Measurements from ENCODE around the gene CRLF1. TPM values are rescaled to one million over a fixed set of nuclear protein-coding genes. Genes with fewer than 3 reads are reported as not detected.
"Not testable (repeated sequence)": the region's sequence is repeated elsewhere in the genome, so short reads cannot be mapped to it uniquely, and the experiment has no call there.

Gene CRLF1
- polyA plus RNA-seq, 1 experiment: 2.6 TPM

DNA sequence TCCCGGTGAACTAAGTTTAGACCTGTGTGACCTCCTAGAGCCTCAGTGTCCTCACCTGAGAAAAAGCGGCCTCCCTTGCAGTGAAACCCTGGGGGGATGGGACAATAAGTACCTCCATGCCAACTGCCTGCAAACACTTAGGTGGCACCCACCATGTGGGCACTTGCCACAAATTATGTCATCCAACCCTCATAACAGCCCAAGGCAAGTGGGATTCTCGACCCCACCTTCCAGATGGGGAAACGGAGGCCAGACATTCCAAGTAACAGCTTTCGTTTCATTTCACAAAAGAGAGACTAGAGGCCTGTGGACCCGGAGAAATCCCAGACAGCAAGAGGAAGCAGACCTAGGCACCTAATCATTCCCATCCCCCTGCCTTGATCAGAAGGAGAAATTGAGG is 11.1 kb downstream of the CRLF1 start:
- Histone ChIP-seq H3K9me3 (ENCODE audit: control insufficient read depth, insufficient read depth, low read length) (peaks cover 3% of the 10 kb centered on the region; the same call in 1 of the 2 replicates), H3K4me3 (ENCODE audit: low read depth, low read length) (no peak overlapping the region), H3K27me3 (ENCODE audit: control insufficient read depth, insufficient read depth, low read length) (peaks cover 4% of the 10 kb centered on the region), H3K27ac (ENCODE audit: low read depth, low read length) (no peak overlapping the region)
- ChIA-PET POLR2A (no interaction called here), CTCF (interaction anchor here (0.7 to 1.5 kb wide), 3 partner anchors 81 to 252 kb away, joined by 3 to 4 read pairs (median 4); no protein-coding TSS in a partner anchor)
- TF ChIP-seq CTCF (IDR thresholded peaks at IDR 0.05; ENCODE audit: low read depth, low read length): no peak
- no peak for DNase-seq (ENCODE audit: low read depth, low spot score)

GRCh38 chr19:18594824-18595373 is 11.7 kb downstream of the CRLF1 start:
- ChIA-PET POLR2A (interaction anchor here (1.1 kb wide), 1 partner anchor 252 kb away, joined by 5 read pairs; no protein-coding TSS in a partner anchor), CTCF (interaction anchor here (0.7 to 2.6 kb wide), 10 partner anchors 8 to 253 kb away, joined by 3 to 50 read pairs (median 4); partner anchors contain the start of gene UBA52)
- peak overlapping the region; percentile 46 for H3K4me3 ChIP-seq (ENCODE audit: low read depth, low read length)
- peaks cover 4% of the 10 kb centered on the region for H3K27me3 ChIP-seq (ENCODE audit: control insufficient read depth, insufficient read depth, low read length)
- H3K9me3 ChIP-seq (ENCODE audit: control insufficient read depth, insufficient read depth, low read length): peaks cover 3% of the 10 kb centered on the region; the same call in 1 of the 2 replicates
- no peak overlapping the region for H3K27ac ChIP-seq (ENCODE audit: low read depth, low read length)
- no peak for TF ChIP-seq CTCF (IDR thresholded peaks at IDR 0.05; ENCODE audit: low read depth, low read length)
- DNase-seq (ENCODE audit: low read depth, low spot score): no peak

DNA sequence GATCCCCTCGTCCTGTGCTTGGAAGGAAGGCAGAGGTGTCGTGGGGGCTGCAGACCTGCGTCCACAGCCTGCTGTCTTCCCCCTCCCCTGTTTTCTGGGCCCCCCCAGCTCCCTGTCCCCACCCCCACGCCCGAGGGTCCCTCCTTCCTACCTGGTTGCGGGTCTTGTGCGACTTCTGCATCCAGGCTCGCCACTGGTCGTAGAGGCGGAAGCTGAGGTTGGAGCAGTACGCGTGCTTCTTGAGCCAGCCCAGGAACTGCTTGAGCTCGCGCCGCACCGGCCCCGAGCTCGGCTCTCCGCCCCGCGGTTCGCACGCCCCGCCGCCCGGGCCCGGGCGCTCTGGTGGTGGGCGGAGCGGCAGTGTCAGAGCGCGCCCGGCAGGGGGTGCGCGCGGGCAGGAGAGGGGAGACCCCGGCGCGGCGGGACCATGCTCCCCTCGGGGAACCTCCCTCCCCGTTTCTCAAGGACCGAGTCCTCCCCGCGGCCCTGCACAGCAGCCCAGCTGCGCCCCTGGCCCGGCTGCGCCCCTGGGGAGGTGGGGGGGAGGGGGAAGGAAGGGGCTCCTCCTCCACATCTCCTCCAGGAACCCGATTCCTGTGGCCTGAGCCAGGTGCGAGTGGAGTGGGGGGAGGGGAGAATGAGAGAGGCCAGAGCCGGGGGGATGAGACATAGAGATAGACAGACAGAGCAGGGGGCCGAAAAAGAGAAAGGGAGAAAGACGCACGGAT is 12.3 kb downstream of the CRLF1 start:
- CTCF ChIA-PET: interaction anchor here (0.5 to 2.6 kb wide), 25 partner anchors 9 to 1066 kb away, joined by 3 to 50 read pairs (median 4); partner anchors contain the start of gene UBA52
- Histone ChIP-seq H3K4me3 (ENCODE audit: low read depth, low read length) (peak overlapping the region; percentile 46), H3K9me3 (ENCODE audit: control insufficient read depth, insufficient read depth, low read length) (peaks cover 3% of the 10 kb centered on the region; the same call in 1 of the 2 replicates), H3K27me3 (ENCODE audit: control insufficient read depth, insufficient read depth, low read length) (peaks cover under 1% of the 10 kb centered on the region), H3K27ac (ENCODE audit: low read depth, low read length) (no peak overlapping the region)
- DNase-seq (ENCODE audit: low read depth, low spot score): no peak
- TF ChIP-seq CTCF (IDR thresholded peaks at IDR 0.05; ENCODE audit: low read depth, low read length): peak; percentile 69
- POLR2A ChIA-PET: interaction anchor here (0.7 to 1.1 kb wide), 2 partner anchors 89 to 253 kb away, joined by 5 to 9 read pairs; partner anchors contain the start of gene CRTC1

GRCh38 chr19:18593367-18594095 is 13.1 kb downstream of the CRLF1 start:
- Histone ChIP-seq H3K27me3 (ENCODE audit: control insufficient read depth, insufficient read depth, low read length) (no peaks in the 10 kb centered on the region), H3K9me3 (ENCODE audit: control insufficient read depth, insufficient read depth, low read length) (peaks cover 3% of the 10 kb centered on the region; the same call in 1 of the 2 replicates), H3K27ac (ENCODE audit: low read depth, low read length) (no peak overlapping the region), H3K4me3 (ENCODE audit: low read depth, low read length) (peak overlapping the region; percentile 45; the same call in 1 of the 2 replicates)
- CTCF ChIA-PET: interaction anchor here (0.5 to 2.6 kb wide), 26 partner anchors 8 to 408 kb away, joined by 3 to 50 read pairs (median 4); partner anchors contain the start of gene UBA52
- no peak for TF ChIP-seq CTCF (IDR thresholded peaks at IDR 0.05; ENCODE audit: low read depth, low read length)
- DNase-seq (ENCODE audit: low read depth, low spot score): no peak
- POLR2A ChIA-PET: interaction anchor here (0.5 to 1.1 kb wide), 2 partner anchors 63 to 253 kb away, joined by 3 to 5 read pairs; no protein-coding TSS in a partner anchor

GRCh38 chr19:18592732-18593131 is 13.9 kb downstream of the CRLF1 start:
- CTCF ChIA-PET: interaction anchor here (0.5 to 2.6 kb wide), 6 partner anchors 47 to 415 kb away, joined by 3 to 50 read pairs (median 3); no protein-coding TSS in a partner anchor
- not testable (repeated sequence) for H3K27ac ChIP-seq (ENCODE audit: low read depth, low read length); H3K9me3 ChIP-seq (ENCODE audit: control insufficient read depth, insufficient read depth, low read length); H3K4me3 ChIP-seq (ENCODE audit: low read depth, low read length); H3K27me3 ChIP-seq (ENCODE audit: control insufficient read depth, insufficient read depth, low read length); DNase-seq (ENCODE audit: low read depth, low spot score)
- POLR2A ChIA-PET: interaction anchor here (0.5 kb wide), 1 partner anchor 62 kb away, joined by 3 read pairs; no protein-coding TSS in a partner anchor
